HG03280 (cell line): ENCODE measurements around the gene GMPPB.
"Not testable (repeated sequence)": the region's sequence is repeated elsewhere in the genome, so short reads cannot be mapped to it uniquely, and the experiment has no call there.

Experiments
- ATAC-seq: cut with Tn5 transposase; IDR thresholded peaks from one replicate; pipeline ENCODE4 v1.9.1; 2021; ENCODE audit warnings: mild to moderate bottlenecking, moderate library complexity; ENCODE audit not compliant: unreplicated experiment

GMPPB gene

GRCh38 chr3:49723628-49724551, at the start of gene GMPPB:
TSS of gene GMPPB (minus strand) at chr3:49723951. CDS start at chr3:49723726, 225 bp downstream.
- peak; percentile 85 for ATAC-seq

- ATAC-seq = no peak
These were observed 49.0 kb upstream of the GMPPB start for GRCh38 chr3:49772703-49773102.

GRCh38 chr3:49771340-49771938, 47.7 kb upstream of the GMPPB start:
- no peak for ATAC-seq

- no peak for ATAC-seq
These were observed 46.2 kb upstream of the GMPPB start for GRCh38 chr3:49769926-49770325.

- ATAC-seq = no peak
These were observed 45.6 kb upstream of the GMPPB start for GRCh38 chr3:49769286-49769915.

GRCh38 chr3:49763981-49764380, 40.2 kb upstream of the GMPPB start:
- ATAC-seq = no peak

- ATAC-seq = no peak
These were observed 37.9 kb upstream of the GMPPB start for GRCh38 chr3:49761661-49762060.

GRCh38 chr3:49759226-49759625, 35.5 kb upstream of the GMPPB start:
- no peak for ATAC-seq

GRCh38 chr3:49757197-49757596, 33.4 kb upstream of the GMPPB start:
- no peak for ATAC-seq

GRCh38 chr3:49756036-49756435, 32.3 kb upstream of the GMPPB start:
- no peak for ATAC-seq

GRCh38 chr3:49754536-49754935, 30.8 kb upstream of the GMPPB start:
- ATAC-seq = no peak

GRCh38 chr3:49751501-49751900, 27.8 kb upstream of the GMPPB start:
- ATAC-seq = no peak

GRCh38 chr3:49750056-49750455, 26.3 kb upstream of the GMPPB start:
- no peak for ATAC-seq

- not testable (repeated sequence) for ATAC-seq
These were observed 25.1 kb upstream of the GMPPB start for GRCh38 chr3:49748874-49749273.

- ATAC-seq = no peak
These were observed 24.2 kb upstream of the GMPPB start for GRCh38 chr3:49747792-49748480.

GRCh38 chr3:49745986-49746385, 22.2 kb upstream of the GMPPB start:
- no peak for ATAC-seq

- ATAC-seq = no peak
These were observed 16.7 kb upstream of the GMPPB start for GRCh38 chr3:49740427-49740826.

- no peak for ATAC-seq
These were observed 14.4 kb upstream of the GMPPB start for GRCh38 chr3:49738067-49738713.

GRCh38 chr3:49734752-49735151, 11.0 kb upstream of the GMPPB start:
- no peak for ATAC-seq

- no peak for ATAC-seq
These were observed 9.8 kb upstream of the GMPPB start for GRCh38 chr3:49733551-49733950.

GRCh38 chr3:49732597-49732996, 8.8 kb upstream of the GMPPB start:
- no peak for ATAC-seq
